ENCODE data around the gene LCN12. TPM values are rescaled to one million over a fixed set of nuclear protein-coding genes. Genes with fewer than 3 reads are reported as not detected.
A peak's percentile ranks its signal among the peaks of the same experiment; 100 is the strongest.

Gene LCN12
- total RNA-seq, 1 donor from 2014 or later: 2.3 TPM

DNA sequence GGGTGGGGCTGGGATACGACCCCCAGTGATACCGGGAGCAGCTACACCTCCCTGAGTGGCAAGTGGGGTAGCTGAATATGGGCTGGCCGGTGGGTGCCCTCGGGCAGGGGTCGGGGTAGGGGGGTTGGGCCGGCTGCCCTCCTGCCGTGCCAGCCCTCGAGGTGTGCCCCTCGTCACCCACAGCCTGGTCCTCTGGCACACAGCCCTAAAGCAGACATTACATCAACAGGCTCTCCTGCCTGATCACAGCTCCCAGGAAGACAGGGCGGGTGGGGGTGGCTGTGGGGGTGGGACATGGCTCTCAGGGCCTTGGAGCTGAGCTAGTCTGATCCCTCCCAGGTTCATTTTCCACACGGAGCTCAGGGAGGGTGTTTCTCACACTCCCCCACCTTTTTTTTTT is 30.8 kb upstream of the LCN12 start:
- Mint-ChIP-seq H3K36me3 (ENCODE audit: low read depth) (peaks cover 55% of the 10 kb centered on the region), H3K9me3 (no peaks in the 10 kb centered on the region), H3K27ac (no peak overlapping the region), H3K4me3 (no peak overlapping the region), H3K27me3 (no peaks in the 10 kb centered on the region), H3K4me1 (no peaks in the 10 kb centered on the region)
- intact Hi-C loops (cut with micrococcal nuclease): no loop called here
- no peak for DNase-seq

DNA sequence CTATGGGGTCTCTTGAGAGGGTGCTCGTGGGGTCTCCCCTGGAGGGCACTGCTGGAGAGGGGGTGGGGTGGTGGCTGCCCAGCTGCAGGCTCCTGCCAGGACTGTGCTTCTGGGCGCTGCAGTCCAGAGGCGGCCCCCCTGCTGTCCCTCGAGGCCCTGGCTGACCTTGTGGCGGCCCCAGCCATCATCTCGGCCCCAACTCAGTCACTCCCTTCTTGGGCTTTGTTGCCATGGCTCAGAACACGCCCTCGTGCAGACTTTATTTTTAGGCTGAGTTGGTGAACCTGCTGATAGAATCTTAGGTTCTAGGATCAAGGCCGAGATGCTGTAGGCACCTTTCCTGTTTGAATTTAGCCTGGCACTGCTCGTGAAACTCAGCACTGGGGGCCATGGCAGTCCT is 30.4 kb upstream of the LCN12 start:
- H3K9me3 Mint-ChIP-seq: no peaks in the 10 kb centered on the region
- H3K36me3 Mint-ChIP-seq (ENCODE audit: low read depth): peaks cover 58% of the 10 kb centered on the region
- intact Hi-C loops (cut with micrococcal nuclease): no loop called here
- DNase-seq: no peak
- no peaks in the 10 kb centered on the region for H3K27me3 Mint-ChIP-seq
- no peaks in the 10 kb centered on the region for H3K4me1 Mint-ChIP-seq
- H3K4me3 Mint-ChIP-seq: no peak overlapping the region
- no peak overlapping the region for H3K27ac Mint-ChIP-seq

DNA sequence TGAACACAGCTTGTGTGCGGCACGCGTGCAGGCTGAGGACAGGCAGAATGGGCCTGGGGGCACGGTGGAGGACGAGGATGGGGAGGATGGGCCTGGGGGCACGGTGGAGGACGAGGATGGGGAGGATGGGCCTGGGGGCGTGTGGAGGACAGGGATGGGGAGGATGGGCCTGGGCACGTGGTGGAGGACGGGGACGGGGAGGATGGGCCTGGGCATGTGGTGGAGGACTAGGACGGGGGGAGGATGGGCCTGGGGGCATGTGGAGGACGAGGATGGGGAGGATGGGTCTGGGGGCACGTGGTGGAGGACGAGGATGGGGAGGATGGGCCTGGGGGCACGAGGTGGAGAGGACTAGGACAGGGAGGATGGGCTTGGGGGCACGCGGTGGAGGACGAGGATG is 29.5 kb upstream of the LCN12 start:
- H3K36me3 Mint-ChIP-seq (ENCODE audit: low read depth): peaks cover 54% of the 10 kb centered on the region
- H3K9me3 Mint-ChIP-seq: no peaks in the 10 kb centered on the region
- peak overlapping the region; percentile 60 for H3K27ac Mint-ChIP-seq
- intact Hi-C loops (cut with micrococcal nuclease): no loop called here
- H3K27me3 Mint-ChIP-seq: no peaks in the 10 kb centered on the region
- DNase-seq: no peak
- H3K4me3 Mint-ChIP-seq: no peak overlapping the region
- H3K4me1 Mint-ChIP-seq: no peaks in the 10 kb centered on the region

DNA sequence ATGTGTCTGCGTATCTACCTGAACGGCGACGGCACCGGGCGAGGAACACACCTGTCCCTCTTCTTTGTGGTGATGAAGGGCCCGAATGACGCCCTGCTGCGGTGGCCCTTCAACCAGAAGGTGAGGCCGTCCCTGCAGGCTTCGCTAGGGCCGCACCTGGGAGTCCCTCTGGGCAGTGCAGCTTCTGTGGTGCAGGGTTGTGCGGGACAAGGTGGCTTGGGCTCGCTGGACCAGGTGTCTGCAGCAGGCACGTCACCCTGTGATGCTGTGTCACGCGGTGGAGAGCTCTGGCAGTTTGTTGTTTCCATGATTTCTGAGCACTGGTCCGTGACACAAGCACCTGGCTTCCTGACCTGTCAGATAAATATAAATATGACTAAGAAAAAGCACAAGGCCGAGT is 28.2 kb upstream of the LCN12 start:
- DNase-seq: no peak
- H3K4me3 Mint-ChIP-seq: no peak overlapping the region
- H3K27me3 Mint-ChIP-seq: no peaks in the 10 kb centered on the region
- H3K27ac Mint-ChIP-seq: no peak overlapping the region
- H3K9me3 Mint-ChIP-seq: no peaks in the 10 kb centered on the region
- H3K4me1 Mint-ChIP-seq: no peaks in the 10 kb centered on the region
- intact Hi-C loops (cut with micrococcal nuclease): no loop called here
- H3K36me3 Mint-ChIP-seq (ENCODE audit: low read depth): peaks cover 58% of the 10 kb centered on the region

DNA sequence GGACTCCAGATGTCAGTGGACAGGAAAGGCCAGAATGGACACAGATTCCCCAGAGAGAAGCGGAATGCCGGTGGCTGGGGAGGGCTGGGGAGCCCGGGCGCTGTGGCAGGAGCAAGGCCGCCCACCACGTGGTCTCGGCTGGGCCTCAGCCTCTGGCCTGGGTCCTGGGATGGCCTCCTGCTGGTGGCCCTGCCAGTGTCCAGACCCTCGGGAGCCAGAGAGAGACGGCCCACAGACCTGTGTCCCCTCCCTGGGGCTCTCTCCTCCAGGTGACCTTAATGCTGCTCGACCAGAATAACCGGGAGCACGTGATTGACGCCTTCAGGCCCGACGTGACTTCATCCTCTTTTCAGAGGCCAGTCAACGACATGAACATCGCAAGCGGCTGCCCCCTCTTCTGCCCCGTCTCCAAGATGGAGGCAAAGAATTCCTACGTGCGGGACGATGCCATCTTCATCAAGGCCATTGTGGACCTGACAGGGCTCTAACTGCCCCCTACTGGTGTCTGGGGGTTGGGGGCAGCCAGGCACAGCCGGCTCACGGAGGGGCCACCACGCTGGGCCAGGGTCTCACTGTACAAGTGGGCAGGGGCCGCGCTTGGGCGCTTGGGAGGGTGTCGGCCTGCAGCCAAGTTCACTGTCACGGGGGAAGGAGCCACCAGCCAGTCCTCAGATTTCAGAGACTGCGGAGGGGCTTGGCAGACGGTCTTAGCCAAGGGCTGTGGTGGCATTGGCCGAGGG is 26.5 kb upstream of the LCN12 start:
- H3K27ac Mint-ChIP-seq: no peak overlapping the region
- H3K9me3 Mint-ChIP-seq: no peaks in the 10 kb centered on the region
- H3K4me1 Mint-ChIP-seq: no peaks in the 10 kb centered on the region
- peaks cover 58% of the 10 kb centered on the region for H3K36me3 Mint-ChIP-seq (ENCODE audit: low read depth)
- no peak for DNase-seq
- intact Hi-C loops (cut with micrococcal nuclease): no loop called here
- H3K27me3 Mint-ChIP-seq: no peaks in the 10 kb centered on the region
- no peak overlapping the region for H3K4me3 Mint-ChIP-seq

DNA sequence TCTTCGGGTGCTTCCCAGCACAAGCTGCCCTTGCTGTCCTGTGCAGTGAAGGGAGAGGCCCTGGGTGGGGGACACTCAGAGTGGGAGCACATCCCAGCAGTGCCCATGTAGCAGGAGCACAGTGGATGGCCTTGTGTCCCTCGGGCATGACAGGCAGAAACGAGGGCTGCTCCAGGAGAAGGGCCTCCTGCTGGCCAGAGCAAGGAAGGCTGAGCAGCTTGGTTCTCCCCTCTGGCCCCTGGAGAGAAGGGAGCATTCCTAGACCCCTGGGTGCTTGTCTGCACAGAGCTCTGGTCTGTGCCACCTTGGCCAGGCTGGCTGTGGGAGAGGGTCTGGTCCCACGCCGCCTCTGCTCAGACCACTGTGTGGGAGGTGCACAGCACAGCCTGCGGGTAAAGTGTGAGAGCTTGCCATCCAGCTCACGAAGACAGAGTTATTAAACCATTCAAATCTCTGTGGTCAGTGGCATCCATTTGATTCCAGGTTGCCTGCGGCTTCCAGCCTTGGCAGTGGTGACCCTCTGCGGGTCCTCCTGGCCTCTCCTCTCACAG is 25.8 kb upstream of the LCN12 start:
- Mint-ChIP-seq H3K9me3 (no peaks in the 10 kb centered on the region), H3K27me3 (no peaks in the 10 kb centered on the region), H3K36me3 (ENCODE audit: low read depth) (peaks cover 58% of the 10 kb centered on the region), H3K27ac (no peak overlapping the region), H3K4me3 (no peak overlapping the region), H3K4me1 (no peaks in the 10 kb centered on the region)
- intact Hi-C loops (cut with micrococcal nuclease): no loop called here
- no peak for DNase-seq

DNA sequence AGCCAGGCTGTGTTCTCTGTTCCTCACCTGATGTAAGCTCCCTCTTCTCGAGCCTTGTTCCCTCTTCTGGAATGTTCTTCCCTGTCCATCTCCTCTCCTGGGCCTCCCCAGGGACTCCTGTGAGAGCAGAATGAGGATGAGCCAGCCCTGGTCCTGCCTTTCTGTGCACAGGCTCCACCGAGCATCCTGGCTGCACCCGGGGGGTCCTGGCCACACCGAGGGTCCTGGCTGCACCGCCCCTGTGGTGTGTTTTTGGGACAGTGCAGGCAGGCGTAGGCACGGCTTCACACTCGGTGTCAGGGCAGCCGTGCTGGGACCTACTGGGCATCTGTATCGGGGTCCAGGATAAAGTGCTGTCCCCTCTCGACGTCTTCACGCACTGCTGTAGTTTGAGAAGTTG is 25.3 kb upstream of the LCN12 start:
- intact Hi-C loops (cut with micrococcal nuclease): no loop called here
- Mint-ChIP-seq H3K27ac (no peak overlapping the region), H3K36me3 (ENCODE audit: low read depth) (peaks cover 63% of the 10 kb centered on the region), H3K9me3 (no peaks in the 10 kb centered on the region), H3K4me1 (peaks cover under 1% of the 10 kb centered on the region), H3K27me3 (no peaks in the 10 kb centered on the region), H3K4me3 (no peak overlapping the region)
- no peak for DNase-seq

DNA sequence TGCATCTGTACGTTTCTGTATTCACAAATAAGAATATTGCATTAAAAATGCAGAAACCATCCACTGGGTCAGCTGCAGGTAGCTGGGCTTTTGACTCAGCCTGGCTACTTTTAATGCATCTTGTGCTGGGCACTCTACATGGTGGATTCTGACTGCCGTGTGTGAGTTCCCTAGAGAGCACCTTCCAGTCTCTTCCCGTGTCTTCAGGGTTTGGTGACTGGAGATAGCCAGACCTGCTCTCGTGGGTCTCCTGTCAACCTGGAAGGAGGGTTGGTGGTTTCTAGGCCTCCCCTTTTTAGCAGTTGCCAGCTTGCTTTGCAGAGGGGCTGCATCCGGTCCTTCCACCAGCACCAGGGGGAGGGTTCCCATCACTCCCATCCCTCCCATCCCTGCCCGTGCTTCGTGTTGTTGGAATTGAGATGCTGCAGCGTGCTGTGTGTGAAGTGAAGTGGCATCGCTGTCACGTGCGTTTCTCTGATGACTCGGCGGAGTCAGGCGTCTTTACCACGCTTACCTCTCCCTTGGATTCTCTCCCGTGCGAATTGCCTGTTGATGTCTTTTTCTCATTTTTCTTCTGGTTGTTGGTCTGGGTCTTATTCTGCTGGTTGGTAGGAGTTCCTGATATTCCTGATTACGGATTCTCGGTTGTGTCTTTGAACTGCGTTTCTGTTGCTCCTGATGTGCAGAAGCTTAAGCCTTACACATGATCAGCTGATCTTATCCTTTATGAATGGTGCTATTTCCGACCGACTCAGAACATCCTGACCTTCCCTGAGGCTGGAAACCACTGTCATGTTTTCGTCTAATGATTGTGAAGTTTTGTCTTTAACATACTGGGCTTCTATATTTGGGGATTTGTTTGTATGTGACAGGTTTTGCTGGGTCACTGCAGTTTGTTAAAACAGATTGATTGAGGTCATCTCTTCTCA is 24.5 kb upstream of the LCN12 start:
- Mint-ChIP-seq H3K9me3 (no peaks in the 10 kb centered on the region), H3K27ac (peak overlapping the region; percentile 52), H3K36me3 (ENCODE audit: low read depth) (peaks cover 60% of the 10 kb centered on the region), H3K4me3 (no peak overlapping the region), H3K4me1 (peaks cover 5% of the 10 kb centered on the region), H3K27me3 (no peaks in the 10 kb centered on the region)
- intact Hi-C loops (cut with micrococcal nuclease): no loop called here
- DNase-seq: no peak

DNA sequence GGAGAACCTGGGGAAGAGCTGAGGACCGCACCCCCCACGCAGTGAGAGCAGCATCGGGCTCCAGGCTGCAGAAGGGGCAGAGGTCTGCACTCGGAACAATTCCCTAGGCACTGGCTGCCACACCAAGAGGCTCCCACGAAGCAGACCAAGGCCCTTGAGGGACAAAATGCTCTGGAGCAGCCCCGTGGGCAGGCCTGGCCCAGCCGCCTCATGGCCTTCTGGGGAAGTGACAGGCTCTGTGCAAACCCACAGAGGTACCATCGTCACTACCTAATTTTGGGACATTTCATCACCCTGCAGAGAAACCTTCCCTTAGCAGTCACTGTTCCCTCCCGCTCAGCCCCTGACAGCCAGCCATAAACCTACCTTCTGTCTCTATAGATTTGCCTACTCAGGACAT is 23.5 kb upstream of the LCN12 start:
- Mint-ChIP-seq H3K9me3 (no peaks in the 10 kb centered on the region), H3K4me3 (no peak overlapping the region), H3K36me3 (ENCODE audit: low read depth) (peaks cover 61% of the 10 kb centered on the region), H3K4me1 (peaks cover 10% of the 10 kb centered on the region), H3K27ac (no peak overlapping the region), H3K27me3 (no peaks in the 10 kb centered on the region)
- intact Hi-C loops (cut with micrococcal nuclease): no loop called here
- no peak for DNase-seq

DNA sequence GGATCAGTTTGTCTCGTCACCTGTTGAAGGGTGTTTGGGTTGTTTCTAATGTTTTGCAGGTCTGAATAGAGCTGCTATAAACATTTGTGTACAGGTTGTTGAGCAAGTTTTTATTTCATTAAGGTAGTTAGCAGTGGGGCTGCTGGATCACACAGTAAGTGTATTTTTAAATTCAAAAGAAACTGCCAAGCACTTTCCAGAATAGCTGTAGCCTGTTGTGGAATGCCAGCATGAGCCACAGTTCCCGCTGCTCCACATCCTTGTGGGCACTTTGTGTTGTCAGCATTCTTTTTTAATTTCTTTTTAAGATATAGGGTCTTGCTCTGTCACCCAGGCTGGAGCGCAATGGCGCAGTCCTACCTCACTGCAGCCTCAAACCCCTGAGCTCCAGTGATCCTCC is 22.1 kb upstream of the LCN12 start:
- Mint-ChIP-seq H3K27me3 (no peaks in the 10 kb centered on the region), H3K27ac (no peak overlapping the region), H3K9me3 (no peaks in the 10 kb centered on the region), H3K36me3 (ENCODE audit: low read depth) (peaks cover 59% of the 10 kb centered on the region), H3K4me1 (peaks cover 13% of the 10 kb centered on the region), H3K4me3 (no peak overlapping the region)
- no peak for DNase-seq
- intact Hi-C loops (cut with micrococcal nuclease): no loop called here

DNA sequence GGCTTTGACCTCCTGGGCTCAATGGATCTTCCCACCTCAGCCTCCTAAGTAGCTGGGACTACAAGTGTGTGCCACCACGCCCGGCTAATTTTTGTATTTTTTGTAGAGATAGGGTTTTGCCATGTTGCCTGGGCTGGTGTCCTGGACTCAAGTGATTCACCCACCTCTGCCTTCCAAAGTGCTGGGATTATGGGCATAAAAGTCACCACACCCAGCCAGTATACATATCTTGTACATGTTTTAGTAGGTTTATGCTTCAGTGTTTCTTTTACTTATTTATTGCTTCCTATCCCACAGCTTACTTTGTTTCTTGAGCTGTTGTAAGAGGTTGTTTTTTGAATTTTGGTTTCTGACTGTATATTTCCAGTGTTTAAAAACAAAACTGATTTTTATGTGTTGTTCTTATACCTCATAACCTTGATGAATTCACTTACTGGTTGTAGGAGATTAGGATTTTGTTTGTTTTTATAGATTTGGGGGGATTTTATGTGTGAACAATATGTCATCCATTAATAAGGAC is 20.4 kb upstream of the LCN12 start:
- Mint-ChIP-seq H3K4me3 (no peak overlapping the region), H3K27me3 (no peaks in the 10 kb centered on the region), H3K27ac (peak overlapping the region; percentile 89), H3K36me3 (ENCODE audit: low read depth) (peaks cover 59% of the 10 kb centered on the region), H3K4me1 (peaks cover 13% of the 10 kb centered on the region), H3K9me3 (no peaks in the 10 kb centered on the region)
- intact Hi-C loops (cut with micrococcal nuclease): no loop called here
- no peak for DNase-seq

DNA sequence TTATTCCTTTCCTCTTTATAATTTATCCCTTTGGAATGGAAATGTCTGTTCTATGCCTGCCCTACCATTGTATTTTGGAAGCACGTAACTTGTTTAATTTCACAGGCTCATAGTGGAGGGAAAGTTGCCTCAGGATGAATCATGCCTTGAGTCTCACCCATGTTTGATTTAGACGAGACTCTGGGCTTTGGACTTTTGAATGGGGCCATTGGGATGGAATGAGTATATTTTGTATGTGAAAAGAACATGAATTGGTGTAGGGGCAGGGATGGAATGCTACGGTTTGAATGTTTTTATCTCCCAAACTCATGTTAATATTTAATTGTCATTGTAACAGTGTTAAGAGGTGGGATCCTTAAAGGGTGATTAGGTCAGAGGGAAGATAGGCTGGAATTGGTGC is 17.8 kb upstream of the LCN12 start:
- Mint-ChIP-seq H3K27me3 (no peaks in the 10 kb centered on the region), H3K36me3 (ENCODE audit: low read depth) (peaks cover 55% of the 10 kb centered on the region), H3K27ac (peak overlapping the region; percentile 4), H3K4me3 (no peak overlapping the region), H3K4me1 (peaks cover 13% of the 10 kb centered on the region), H3K9me3 (no peaks in the 10 kb centered on the region)
- intact Hi-C loops (cut with micrococcal nuclease): no loop called here
- no peak for DNase-seq

DNA sequence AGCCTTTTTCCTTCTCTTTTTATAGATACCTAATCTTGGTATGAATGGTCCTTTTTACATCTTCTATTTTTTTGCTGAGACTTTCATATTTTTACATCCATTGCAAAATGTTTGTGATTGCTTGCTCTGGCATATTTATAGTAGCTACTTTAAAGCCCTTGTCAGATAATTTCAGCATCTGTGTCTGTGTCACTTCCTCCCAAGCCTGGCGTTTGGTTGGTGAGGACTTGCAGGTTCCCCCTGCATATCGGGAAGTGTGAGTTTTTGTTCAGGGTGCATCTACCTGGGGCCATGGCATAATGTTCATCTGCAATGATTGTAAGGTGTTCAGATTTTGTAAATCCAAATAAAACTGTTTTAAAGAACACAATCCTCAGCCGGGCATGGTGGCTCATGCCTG is 16.4 kb upstream of the LCN12 start:
- DNase-seq: no peak
- Mint-ChIP-seq H3K4me3 (no peak overlapping the region), H3K27me3 (no peaks in the 10 kb centered on the region), H3K36me3 (ENCODE audit: low read depth) (peaks cover 46% of the 10 kb centered on the region), H3K4me1 (peaks cover 13% of the 10 kb centered on the region), H3K9me3 (no peaks in the 10 kb centered on the region), H3K27ac (no peak overlapping the region)
- intact Hi-C loops (cut with micrococcal nuclease): no loop called here

DNA sequence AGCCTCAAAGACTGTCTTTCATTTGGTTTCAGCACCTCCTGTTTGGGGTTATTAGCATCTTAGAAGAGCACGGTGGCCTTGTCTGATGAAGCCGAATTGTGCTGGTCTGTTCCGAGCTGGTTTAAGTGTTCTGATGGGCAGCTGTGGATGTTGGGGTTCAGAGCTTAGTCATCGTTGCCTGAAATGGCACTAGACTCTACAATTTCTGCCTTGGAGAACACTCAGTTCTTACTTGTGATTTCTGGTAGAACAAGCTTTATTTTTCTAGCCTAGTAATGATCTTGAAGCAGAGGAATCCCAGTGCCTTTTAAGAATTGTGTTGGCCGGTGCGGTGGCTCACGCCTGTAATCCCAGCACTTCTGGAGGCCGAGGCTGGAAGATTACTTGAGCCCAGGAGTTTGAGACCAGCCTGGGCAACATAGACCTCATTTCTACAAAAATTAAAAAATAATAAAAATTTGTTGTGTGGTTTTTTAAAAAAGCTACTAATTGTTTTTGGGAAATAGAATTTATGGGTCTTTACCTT is 15.4 kb upstream of the LCN12 start:
- Mint-ChIP-seq H3K27ac (peak overlapping the region; percentile 51), H3K4me1 (peaks cover 12% of the 10 kb centered on the region), H3K27me3 (no peaks in the 10 kb centered on the region), H3K36me3 (ENCODE audit: low read depth) (peaks cover 42% of the 10 kb centered on the region), H3K9me3 (no peaks in the 10 kb centered on the region), H3K4me3 (no peak overlapping the region)
- intact Hi-C loops (cut with micrococcal nuclease): no loop called here
- no peak for DNase-seq

All from activated CD4-positive, alpha-beta T cell treated with anti-CD3 and anti-CD28 coated beads, Interleukin-2, amount 10 ng/mL, durations not matched to agents 24 days and 14 days (primary cell).